IMR-90 (cell line): ENCODE data around the gene CD101.

ENCODE experiments used
- POLR2A ChIP-seq: IDR thresholded peaks from 2 replicates; pipeline ENCODE4 v1.6.1; 2012; ENCODE audit warnings: mild to moderate bottlenecking, low read depth, low read length
- RCOR1 ChIP-seq: IDR thresholded peaks from 2 replicates; pipeline ENCODE4 v1.6.1; 2012; ENCODE audit warnings: mild to moderate bottlenecking, low read length, improper control_type of control experiment; ENCODE audit not compliant: insufficient replicate concordance
- USF2 ChIP-seq: fragments of 150-350 bp; IDR thresholded peaks from 2 replicates; pipeline ENCODE4 v1.6.1; 2017; ENCODE audit warnings: mild to moderate bottlenecking, antibody characterized with exemption, low read length, low read depth
- TF ChIP-seq, protein P1 (sequence below): conservative IDR thresholded peaks from 2 replicates; pipeline ENCODE4 v1.5.1; 2012; ENCODE audit warnings: mild to moderate bottlenecking, low read depth, low read length, improper control_type of control experiment

GRCh38 chr1:117051224-117052064 lies 49.9 kb downstream of the CD101 start:
- no peak for TF ChIP-seq USF2
- TF ChIP-seq, protein P1, sequence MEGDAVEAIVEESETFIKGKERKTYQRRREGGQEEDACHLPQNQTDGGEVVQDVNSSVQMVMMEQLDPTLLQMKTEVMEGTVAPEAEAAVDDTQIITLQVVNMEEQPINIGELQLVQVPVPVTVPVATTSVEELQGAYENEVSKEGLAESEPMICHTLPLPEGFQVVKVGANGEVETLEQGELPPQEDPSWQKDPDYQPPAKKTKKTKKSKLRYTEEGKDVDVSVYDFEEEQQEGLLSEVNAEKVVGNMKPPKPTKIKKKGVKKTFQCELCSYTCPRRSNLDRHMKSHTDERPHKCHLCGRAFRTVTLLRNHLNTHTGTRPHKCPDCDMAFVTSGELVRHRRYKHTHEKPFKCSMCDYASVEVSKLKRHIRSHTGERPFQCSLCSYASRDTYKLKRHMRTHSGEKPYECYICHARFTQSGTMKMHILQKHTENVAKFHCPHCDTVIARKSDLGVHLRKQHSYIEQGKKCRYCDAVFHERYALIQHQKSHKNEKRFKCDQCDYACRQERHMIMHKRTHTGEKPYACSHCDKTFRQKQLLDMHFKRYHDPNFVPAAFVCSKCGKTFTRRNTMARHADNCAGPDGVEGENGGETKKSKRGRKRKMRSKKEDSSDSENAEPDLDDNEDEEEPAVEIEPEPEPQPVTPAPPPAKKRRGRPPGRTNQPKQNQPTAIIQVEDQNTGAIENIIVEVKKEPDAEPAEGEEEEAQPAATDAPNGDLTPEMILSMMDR, result no peak
- TF ChIP-seq POLR2A, result no peak
- no peak for TF ChIP-seq RCOR1
